HG03175 (cell line): Measurements from ENCODE around the gene NACC1.

Experiments used
- ATAC-seq: cut with Tn5 transposase; IDR thresholded peaks from one replicate; pipeline ENCODE4 v1.9.1; 2021; ENCODE audit warnings: mild to moderate bottlenecking, moderate library complexity; ENCODE audit not compliant: unreplicated experiment

Gene NACC1

DNA sequence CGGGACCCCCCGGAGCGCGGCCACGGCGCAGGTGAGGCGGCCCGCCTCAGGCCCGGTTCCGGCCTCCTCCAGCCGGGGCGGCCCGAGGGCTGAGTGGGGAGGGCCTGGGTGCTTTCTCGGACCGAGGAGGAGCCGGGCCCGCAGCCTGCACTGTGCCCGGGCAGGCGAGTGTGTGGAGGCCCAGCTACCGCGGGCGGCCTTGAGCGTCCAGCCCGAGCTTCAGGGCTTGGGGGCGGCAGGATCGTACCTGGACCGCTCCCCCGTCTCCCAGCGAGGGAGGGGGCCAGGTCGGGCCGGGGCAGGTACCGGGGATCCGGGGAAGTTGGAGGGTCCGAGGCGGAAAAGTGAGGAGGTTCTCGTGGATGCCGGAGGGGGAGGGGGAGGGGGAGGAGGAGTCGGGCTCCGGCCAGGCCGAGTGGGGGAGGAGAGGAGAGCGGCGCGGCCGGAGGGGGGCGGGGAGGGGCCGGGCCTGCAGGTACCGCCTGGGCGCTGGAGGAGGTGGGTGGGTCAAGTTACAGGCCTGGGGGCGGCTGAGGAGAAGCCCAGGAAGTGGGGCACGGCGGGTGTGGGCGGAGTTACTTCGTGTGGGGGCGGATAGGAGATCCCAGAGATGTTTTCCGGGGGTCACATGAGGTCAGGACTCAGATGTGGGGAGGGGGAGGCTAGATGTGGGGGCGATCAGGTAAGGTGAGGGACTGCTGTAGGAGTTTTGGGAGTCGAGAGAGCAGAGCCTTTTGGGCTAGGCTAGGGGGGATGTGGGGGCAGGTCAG is 545 bp downstream of the NACC1 start:
- peak; percentile 11 for ATAC-seq

DNA sequence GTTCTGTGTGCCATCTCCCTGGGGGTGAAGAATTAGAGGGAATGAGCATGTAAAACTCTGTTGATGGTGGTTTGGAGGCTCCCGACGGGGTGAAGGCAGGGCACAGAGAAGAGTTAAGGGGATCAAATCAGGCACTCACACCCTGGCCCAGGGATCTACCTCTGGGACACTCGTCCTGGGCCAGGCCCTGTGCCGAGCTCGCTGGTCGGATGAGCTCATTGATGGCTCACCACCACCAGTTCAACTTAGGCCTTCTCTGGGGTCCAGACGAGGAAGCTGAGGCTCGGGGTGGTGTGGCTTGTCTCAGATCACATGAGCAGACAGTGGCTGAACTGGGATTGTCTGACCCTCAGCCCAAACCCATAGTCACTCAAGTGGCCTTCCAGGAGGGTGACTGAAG is 1.6 kb downstream of the NACC1 start:
- no peak for ATAC-seq

DNA sequence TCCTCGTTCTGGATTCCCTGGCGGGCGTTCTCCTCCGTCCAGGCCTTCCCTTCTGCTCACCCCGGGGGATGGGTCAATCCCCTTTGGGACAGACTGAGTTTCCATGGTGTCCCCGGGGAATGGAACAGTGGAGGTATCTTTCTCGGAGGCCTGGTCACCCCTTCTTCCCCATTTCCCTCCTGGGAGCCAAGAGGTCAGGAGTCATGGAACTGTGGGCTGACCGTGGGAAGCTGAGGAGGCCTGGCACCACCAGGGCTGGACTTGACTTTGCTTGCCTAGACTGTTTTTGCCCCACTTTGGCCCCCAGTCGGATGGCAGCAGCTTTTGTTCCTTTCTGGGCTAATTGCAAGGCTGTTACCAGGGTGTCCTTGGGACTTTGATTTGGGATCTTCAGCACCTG is 2.0 kb downstream of the NACC1 start:
- ATAC-seq: no peak

DNA sequence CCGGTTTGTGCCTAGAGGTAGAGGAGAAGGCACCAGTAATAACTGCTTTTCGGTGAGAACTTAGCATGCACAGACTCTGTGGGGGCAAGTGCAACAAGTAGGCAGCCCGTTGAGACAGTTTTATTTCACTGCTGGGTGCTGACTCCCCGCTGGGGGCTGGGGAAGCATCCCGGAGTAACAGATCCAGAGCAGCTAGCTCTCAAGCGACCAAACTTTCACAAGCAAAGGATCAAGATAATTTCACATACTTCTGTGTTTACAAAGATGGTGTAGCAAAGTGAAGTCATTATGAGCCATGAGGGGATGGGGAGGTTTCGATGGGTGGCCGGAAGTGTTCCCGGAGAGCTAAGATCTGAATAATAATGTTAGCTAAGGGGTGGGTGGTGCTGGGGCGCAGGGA is 2.8 kb downstream of the NACC1 start:
- no peak for ATAC-seq

DNA sequence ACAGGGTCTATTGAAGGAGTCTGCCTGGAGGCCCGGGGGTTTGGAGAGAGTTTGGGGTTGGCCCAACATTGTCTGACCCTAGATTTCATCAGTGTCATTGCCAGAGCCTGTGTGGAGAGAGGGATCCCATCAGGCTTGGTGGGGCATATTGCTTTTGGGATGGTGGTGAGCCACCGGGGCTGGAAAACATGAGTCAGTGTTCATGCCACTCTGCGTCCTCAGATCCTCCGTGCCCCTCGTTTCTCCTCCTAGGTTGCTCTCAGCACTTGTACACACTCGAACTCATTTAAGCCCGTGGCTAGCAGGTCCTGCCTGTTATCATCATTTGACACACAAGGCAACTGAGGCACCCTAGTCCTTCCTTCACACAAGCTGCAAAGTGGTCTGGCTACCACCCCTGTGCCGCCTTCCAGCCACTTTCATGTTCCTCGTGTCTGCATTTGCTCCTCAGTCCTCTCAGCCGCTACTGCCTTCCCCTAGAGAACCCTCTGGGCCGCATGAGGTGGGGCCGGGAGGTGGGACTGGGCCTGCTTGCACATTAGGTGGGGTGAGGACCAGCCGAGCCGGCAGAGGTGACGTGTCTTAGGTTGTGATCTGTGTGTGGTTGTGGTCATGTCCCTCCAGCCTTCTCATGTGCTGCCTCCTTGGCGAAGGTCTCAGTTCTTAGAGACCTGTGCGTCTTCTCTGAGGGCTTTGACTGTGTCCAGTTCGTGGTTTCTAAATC is 3.6 kb downstream of the NACC1 start:
- no peak for ATAC-seq

DNA sequence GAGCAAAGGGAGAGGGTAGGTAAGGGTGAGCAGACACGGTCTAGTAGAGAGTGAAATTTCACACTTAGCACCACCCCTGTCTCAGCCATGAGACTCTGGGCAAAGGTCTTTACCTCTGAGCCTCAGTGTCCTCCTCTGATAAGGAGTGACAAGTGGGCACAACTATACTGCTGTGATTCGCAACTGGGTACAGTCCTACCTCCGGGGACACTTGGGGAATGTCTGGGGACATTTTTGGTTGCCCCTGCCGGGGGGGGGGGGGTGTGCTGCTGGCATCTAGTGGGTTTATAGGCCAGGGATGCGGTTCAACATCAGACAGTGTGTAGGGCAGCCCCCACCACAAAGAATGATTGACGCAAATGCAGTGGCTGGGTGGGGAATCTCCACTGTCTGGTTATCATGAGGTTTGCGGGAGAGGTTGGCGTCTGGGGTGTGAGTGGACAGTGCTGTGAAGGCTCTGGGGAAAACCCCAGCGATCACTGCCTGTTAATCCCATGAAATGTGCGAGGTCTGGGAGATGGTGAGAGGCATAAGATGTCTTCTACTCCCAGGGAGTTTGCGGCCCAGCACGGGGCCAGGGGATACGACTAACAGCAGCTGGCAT is 4.3 kb downstream of the NACC1 start:
- ATAC-seq: no peak

DNA sequence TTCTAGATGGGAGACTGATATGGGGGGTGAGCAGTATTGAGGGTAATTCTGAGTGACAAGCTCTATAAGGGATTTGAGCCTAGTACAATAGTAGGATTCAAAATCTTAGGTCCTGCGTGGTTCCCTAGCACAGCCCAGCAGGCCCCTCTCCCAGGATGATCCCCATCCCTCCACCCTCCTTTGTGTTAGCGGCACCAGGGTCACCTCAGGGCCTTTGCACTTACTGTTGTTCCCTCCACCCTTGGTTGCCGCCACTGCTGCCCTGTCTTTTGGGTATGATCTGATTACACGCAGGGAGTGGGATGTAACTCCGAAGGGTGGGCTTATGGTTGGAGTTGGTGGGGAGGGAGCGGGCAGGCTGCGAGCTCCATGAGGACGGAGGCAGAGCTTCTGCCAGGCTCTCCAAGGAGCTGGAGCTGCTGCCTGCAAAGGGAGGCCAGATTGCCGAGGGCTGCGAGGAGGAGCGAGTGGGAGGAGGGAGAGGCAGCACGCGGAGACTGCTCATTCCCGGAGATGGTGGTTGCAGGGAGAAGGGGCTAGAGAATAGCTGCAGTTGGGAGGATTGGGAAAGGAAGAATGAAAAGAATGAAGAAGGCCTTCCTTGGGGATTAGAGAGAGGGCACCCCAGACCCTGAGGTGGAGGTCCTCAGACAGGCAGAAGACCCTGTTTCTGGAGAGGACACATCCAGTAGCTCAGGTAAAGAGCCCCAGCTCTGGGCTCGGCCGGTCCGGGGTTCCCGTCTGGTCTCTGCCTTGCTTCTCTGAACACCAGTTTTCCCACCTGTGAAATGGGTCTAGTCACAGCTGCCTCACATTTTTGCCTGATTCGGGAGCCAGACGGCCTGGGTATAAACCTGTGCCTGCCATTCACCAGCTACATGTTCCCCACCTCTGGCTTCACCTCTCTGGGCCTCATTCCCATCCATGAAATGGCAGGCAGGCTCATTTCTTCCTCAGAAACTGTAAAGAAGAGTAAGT is 5.2 kb downstream of the NACC1 start:
- no peak for ATAC-seq

DNA sequence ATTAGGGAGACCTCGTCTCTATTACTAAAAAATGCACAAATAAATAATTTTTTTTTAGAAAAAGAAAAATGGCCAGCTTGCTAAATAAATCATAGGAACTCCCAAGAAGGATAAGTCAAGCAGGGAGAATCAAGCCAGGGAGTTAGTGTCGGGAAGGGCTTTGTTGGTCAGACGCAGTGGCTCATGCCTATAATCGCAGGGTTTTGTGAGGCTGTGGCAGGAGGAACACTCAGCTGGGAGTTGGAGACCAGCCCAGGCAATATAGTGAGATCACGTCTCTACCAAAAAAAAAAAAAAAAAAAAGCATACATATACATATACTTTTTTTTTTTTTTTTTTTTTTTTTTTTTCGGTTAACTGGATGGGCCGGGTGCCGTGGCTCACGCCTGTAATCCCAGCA is 9.0 kb downstream of the NACC1 start:
- no peak for ATAC-seq

DNA sequence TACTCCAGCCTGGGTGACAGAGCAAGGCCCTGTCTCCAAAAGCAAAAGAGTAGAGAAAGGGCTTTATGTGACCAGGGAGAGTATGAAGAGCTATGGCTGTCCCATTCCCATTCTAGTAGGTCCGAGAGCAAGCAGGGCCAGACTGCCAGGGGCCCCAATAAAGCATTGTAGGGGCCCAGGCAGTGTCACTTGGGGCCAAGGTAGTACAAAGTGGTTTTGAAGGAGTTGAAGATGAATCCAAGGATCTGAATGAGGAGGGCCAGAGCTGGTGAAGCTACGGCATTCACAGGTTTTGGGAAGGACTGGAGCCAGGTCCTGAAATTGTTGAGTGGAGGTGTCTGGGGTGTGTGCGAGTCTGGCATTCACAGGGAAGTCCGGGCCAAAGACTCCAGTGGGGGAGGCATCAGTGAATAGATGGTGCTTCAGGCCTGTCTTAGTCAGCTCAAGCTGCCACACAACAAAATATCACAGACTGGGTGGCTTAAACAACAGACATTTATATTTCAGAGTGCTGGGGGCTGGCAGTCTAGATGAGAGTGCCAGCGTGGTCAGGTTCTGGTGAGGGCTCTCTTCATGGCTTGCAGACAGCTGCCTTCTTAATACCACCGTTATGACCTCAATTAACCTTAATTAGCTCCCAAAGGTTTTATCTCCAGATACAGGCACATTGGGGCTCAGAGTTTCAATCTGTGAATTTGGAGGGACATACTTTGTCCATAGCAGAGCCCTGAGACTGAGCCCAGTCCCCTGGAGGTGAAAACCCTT is 9.9 kb downstream of the NACC1 start:
- no peak for ATAC-seq

DNA sequence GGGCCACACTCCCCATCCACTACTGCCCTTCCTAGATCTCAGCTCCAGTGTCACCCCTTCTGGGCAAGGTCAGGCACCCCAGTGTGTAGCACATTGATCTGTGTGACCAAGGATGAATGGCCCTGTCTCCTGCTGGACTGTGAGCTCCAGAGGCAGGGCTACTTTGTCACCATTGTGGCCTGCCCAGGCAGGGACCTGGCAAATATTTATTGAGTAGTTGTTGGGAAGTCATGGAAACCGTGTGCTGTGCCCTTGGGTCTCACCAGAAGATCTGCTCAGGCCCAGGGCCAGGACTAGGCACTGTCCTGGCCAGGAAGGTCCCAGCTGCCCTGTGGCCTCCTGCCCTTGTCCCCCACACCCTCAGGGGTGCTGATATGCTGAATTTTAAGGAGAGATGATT is 10.5 kb downstream of the NACC1 start:
- no peak for ATAC-seq

DNA sequence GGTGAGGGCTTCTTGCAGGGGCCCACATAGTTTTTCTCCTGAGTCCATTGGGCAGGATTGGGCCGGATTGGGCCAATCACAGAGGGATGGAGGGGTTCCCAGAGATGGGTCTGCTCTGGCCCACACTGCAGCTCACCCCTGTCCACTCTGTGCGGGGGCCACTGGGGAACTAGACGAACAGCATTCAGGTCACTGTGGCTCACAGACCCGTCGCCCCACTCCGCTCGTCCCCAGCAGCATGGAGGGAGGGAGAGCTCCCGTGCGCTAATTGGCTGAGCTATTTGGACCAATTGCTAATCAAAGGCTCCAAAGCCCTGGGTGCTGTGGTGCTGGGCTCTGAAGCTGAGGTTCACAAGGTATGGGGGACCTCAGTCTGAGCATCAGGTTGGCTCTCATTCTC is 11.3 kb downstream of the NACC1 start:
- no peak for ATAC-seq

DNA sequence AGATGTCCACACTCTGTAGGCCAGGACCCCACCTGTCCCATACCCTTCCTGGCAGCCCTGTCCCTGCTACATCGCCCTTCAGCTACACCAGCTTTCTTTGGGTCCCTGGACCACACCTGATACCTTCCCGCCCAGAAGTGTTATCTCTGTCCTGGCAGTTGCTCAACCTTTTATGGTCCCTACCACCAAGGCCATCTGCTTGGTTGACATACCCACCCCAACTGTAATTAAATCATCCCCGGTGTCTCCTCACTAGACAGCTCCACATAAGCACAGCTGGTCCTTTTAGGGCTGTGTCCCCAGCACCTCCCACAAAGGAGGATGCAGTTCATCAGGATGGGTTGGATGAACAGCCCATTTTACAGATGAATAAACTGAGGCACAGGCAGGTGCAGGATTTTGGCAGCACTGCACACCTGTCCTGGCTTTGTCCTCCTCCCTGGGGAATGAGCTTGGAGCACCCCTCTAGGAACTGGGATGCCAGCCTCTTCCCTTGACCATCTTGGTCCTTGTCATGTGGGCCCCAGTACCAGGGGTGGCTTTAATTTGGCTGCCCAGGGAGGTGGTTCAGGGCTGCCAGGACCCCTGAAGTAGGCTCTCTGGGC is 12.9 kb downstream of the NACC1 start:
- no peak for ATAC-seq

DNA sequence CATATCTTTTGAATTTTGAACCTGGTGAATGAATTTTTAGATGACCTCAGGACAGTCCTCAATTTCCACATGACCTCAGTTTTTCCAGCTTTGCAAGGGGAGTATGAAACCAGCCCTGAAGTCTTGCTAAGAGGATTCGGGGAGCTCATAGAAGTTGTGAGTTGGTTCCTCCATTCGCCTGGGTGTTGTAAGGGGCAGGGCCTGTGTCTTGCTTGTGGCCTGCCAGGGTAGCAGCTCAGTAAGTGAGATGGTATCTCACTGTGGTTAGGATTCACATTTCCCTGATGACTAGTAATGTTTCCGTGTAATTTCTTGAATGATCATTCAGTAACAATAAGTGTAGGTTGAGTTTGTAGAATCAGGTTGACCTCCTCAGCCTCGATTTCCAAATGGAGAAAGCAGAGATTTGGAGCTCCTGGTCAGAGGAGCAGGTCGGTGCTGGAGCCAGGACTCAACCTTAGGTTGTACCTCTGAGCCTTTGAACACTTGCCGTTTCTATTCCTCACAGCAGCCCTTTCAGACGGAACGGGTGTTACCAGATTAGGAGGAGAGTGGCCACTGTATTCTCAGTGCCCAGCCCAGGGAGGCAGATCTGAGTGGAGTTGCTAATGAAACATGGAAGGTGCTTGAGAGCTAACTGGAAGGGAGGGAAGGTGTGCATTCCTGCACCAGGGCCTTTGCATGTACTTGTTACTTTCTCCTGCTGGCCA is 14.6 kb downstream of the NACC1 start:
- ATAC-seq: no peak

DNA sequence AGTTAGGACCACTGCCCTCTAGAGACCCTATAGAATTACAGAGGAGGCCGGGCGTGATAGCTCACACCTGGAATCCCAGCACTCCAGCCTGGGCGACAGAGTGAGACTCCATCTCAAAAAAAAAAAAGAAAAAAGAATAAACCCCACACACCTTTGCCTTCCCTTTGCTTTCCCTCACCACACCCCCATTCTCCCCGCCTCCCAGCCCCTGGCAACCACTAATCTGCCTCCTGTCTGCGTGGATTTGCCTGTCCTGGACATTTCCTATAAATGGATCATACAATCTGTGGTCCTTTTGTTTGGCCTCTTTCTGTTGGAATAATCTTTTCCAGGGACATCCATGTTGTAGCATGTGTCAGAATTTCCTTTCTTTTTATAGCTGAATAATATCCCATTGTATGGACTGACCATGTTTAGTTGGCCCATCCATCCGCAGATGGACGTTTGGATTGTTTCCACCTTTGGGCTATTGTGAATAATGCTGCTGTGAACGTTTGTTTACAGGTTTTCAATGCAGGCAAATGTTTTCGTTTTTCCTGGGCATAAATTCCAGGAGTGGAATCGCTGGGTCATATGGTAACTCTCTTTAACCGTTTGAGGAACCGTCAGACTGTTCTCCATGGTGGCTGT is 15.3 kb downstream of the NACC1 start:
- no peak for ATAC-seq

DNA sequence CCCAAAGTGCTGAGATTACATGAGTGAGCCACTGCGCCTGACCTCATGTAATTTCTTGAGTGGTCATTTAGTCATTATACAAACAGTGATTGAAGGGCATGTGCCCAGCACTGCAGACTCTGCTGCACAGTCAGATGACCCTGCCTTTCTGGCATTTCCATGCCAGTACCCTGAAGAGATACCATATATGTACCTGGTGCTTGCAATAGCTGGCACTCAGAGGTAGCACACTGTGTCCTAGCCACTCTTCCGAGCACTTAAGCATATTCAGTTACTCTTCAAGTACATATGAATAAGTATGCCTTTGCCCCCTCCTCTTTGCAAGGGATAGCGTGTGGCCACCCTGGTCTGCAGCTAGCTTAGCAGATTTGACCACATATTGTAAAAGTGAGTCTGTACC is 16.6 kb downstream of the NACC1 start:
- no peak for ATAC-seq

DNA sequence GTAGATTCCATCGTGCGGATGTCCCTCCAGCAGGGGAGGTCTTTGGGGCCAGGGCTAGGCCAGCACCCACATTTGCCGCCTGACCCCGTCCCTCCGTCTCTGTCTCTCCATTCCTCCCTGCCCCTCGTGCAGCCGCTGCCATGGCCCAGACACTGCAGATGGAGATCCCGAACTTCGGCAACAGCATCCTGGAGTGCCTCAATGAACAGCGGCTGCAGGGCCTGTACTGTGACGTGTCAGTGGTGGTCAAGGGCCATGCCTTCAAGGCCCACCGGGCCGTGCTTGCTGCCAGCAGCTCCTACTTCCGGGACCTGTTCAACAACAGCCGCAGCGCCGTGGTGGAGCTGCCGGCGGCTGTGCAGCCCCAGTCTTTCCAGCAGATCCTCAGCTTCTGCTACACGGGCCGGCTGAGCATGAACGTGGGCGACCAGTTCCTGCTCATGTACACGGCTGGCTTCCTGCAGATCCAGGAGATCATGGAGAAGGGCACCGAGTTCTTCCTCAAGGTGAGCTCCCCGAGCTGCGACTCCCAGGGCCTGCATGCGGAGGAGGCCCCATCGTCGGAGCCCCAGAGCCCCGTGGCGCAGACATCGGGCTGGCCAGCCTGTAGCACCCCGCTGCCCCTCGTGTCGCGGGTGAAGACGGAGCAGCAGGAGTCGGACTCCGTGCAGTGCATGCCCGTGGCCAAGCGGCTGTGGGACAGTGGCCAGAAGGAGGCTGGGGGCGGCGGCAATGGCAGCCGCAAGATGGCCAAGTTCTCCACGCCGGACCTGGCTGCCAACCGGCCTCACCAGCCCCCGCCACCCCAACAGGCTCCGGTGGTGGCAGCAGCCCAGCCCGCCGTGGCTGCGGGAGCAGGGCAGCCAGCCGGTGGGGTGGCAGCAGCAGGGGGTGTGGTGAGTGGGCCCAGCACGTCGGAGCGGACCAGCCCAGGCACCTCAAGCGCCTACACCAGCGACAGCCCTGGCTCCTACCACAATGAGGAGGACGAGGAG is 17.3 kb downstream of the NACC1 start:
- ATAC-seq: no peak

DNA sequence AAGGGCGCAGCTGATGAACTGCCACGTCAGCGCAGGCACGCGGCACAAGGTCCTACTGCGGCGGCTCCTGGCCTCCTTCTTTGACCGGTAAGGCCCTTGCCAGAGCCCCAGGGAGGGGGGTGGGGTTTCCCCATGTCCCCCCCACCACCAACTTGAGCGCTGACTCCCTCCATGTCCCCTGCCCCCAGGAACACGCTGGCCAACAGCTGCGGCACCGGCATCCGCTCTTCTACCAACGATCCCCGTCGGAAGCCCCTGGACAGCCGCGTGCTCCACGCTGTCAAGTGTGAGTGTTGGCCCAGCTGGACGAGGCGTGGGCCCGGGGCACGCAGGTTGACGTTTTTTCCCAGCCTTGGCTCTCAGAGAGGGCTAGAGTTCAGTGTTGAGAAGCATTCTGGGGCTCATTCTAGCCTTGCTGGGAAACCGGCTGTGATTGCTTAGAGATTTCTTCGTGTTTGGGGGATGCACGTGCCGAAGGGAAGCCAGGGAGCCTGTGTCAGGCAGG is 19.3 kb downstream of the NACC1 start:
- ATAC-seq: no peak
